ENCODE measurements around the gene TNFAIP8L1.

GRCh38 chr19:4671185-4671851, 32.0 kb downstream of the TNFAIP8L1 start:
- TF ChIP-seq CTCF (IDR thresholded peaks at IDR 0.05; ENCODE audit: poor library complexity) (no peak), EZH2 (IDR thresholded peaks at IDR 0.05; ENCODE audit: borderline replicate concordance) (no peak)

Data from hepatocyte (in vitro differentiated cells).